ENCODE measurements around the gene KYAT1. TPM values are rescaled to one million over a fixed set of nuclear protein-coding genes. Genes with fewer than 3 reads are reported as not detected.

Gene KYAT1
- total RNA-seq: 10 to 100 TPM in 1 of 2 donors, 1 to 10 TPM in 1; 8.8 to 13.8 TPM

- H3K27ac Mint-ChIP-seq: peak within 1 kb of the TSS; percentile 94
- peak within 1 kb of the TSS; percentile 96 to 99 for H3K4me3 Mint-ChIP-seq
- ATAC-seq (replicated peaks in 1 of 2) (peak; percentile 95), DNase-seq (peak; percentile 99 to 100)
- peaks cover 0 to 7% of the 10 kb centered on the region in 2 donors for H3K36me3 Mint-ChIP-seq (ENCODE audit: insufficient read depth in 2 of 2)
- H3K27me3 Mint-ChIP-seq (ENCODE audit: low read depth): no peaks in the 10 kb centered on the region
- no peaks in the 10 kb centered on the region for H3K9me3 Mint-ChIP-seq
- H3K4me1 Mint-ChIP-seq (ENCODE audit: low read depth): peaks cover 59% of the 10 kb centered on the region
Measured at GRCh38 chr9:128881884-128882676, at the start of gene KYAT1, which contains the start of gene LRRC8A. KYAT1 (minus strand) TSS chr9:128881950; CDS start chr9:128845405, 36,545 bp downstream. LRRC8A (plus strand) TSS chr9:128882133; CDS start chr9:128907165, 25,032 bp downstream.

GRCh38 chr9:128929560-128929959, 47.8 kb upstream of the KYAT1 start:
- Mint-ChIP-seq H3K9me3 (no peaks in the 10 kb centered on the region), H3K27me3 (ENCODE audit: low read depth) (no peaks in the 10 kb centered on the region), H3K4me1 (ENCODE audit: low read depth) (no peaks in the 10 kb centered on the region), H3K27ac (no peak overlapping the region), H3K4me3 (no peak overlapping the region), H3K36me3 (ENCODE audit: insufficient read depth in 2 of 2) (no peaks in the 10 kb centered on the region)
- no peak for DNase-seq
- no peak for ATAC-seq (replicated peaks in 1 of 2)

- Mint-ChIP-seq H3K27me3 (ENCODE audit: low read depth) (no peaks in the 10 kb centered on the region), H3K27ac (no peak overlapping the region), H3K4me3 (no peak overlapping the region), H3K4me1 (ENCODE audit: low read depth) (no peaks in the 10 kb centered on the region), H3K9me3 (no peaks in the 10 kb centered on the region), H3K36me3 (ENCODE audit: insufficient read depth in 2 of 2) (no peaks in the 10 kb centered on the region)
- DNase-seq (no peak), ATAC-seq (replicated peaks in 1 of 2) (no peak)
Measured at GRCh38 chr9:128928624-128929023, 46.9 kb upstream of the KYAT1 start.

DNA sequence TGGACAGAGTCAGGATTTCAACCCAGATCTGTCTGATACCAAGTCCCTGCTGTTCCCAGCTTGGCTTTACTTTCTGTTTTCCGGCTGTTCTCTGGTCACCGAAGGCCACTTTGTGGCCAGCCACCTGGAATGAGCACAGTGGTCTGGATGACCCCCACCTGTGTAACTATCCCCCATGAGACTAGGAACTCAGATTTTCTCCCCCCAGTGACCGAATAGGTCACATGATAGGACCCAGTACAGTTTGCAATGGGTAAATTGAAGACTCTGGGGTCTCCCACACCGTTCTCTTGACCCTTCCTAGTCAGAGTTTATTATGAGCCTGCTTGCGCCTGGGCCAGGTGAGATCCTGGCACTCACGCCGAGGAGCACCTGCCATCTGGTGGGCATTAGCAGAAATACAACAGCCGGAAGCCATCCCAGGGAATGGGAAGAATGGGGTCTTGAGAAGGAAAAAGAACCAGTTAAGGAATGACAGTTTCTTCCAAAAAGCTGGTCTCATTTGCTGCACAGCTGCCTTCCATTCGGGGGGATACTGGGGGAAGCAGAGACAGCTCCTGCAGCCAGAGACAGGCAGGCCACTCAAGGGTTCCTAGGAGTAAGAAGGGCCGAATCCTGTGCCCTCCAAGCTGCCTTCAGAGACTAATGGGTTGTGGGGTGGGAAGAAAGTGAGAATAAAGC, 46.1 kb upstream of the KYAT1 start:
- peak; percentile 51 to 57 for DNase-seq
- H3K27ac Mint-ChIP-seq: no peak overlapping the region
- ATAC-seq (replicated peaks in 1 of 2): peak; percentile 73 to 79
- H3K4me1 Mint-ChIP-seq (ENCODE audit: low read depth): no peaks in the 10 kb centered on the region
- H3K9me3 Mint-ChIP-seq: no peaks in the 10 kb centered on the region
- no peak overlapping the region for H3K4me3 Mint-ChIP-seq
- no peaks in the 10 kb centered on the region for H3K36me3 Mint-ChIP-seq (ENCODE audit: insufficient read depth in 2 of 2)
- no peaks in the 10 kb centered on the region for H3K27me3 Mint-ChIP-seq (ENCODE audit: low read depth)

GRCh38 chr9:128923493-128923883, 41.7 kb upstream of the KYAT1 start:
- Mint-ChIP-seq H3K4me3 (no peak overlapping the region), H3K27ac (no peak overlapping the region), H3K36me3 (ENCODE audit: insufficient read depth in 2 of 2) (no peaks in the 10 kb centered on the region), H3K27me3 (ENCODE audit: low read depth) (no peaks in the 10 kb centered on the region), H3K4me1 (ENCODE audit: low read depth) (no peaks in the 10 kb centered on the region), H3K9me3 (no peaks in the 10 kb centered on the region)
- ATAC-seq (replicated peaks in 1 of 2): no peak
- no peak for DNase-seq

DNA sequence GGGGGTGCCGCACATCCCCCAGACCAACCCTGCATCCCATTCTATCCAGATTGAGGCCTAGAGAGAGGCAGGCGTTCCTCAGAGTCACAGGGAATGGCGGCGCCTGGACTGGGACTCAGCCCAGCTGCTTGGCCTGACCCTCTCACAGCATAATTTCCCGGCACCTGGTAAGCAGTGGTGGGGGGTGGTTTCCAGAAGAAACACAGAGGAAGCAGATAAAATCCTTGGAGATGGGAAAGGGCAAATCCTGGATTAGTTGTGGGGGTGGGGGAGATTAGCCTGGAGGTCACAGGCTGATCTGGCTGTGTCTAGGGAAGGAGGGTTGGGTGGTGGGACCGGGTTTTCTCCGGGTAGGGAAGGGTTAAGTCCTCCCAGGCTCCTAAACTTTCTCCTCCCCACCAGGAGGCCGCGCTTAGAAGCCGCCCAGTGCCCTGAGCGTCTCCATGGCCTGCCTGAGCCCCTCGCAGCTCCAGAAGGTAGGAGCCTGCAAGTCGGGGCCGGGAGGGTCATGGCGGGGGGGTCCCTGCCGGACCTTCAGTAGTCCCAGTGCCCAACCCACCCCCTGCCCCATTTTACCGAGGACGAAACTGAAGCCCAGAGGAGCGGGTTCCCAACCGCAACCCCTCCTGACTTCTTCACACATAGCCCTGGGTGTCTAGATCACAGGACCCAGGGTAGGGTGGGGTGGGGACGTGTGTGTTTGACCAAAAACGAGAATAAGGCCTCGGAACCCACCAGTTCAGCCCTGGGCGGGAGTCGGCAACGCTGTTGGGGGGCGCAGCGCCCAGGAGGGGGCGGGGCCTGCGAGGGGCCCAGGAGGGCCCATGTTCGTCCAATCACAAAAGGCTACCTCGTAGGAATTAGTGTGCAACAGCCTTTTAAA, 40.4 kb upstream of the KYAT1 start:
- H3K27ac Mint-ChIP-seq: no peak overlapping the region
- H3K27me3 Mint-ChIP-seq (ENCODE audit: low read depth): no peaks in the 10 kb centered on the region
- H3K36me3 Mint-ChIP-seq (ENCODE audit: insufficient read depth in 2 of 2): peaks cover 0 to 1% of the 10 kb centered on the region in 2 donors
- no peaks in the 10 kb centered on the region for H3K4me1 Mint-ChIP-seq (ENCODE audit: low read depth)
- H3K4me3 Mint-ChIP-seq: peak overlapping the region in 1 of 2 donors; percentile 36
- no peaks in the 10 kb centered on the region for H3K9me3 Mint-ChIP-seq
- DNase-seq: peak in 1 of 2 donors; percentile 27
- peak; percentile 61 to 70 for ATAC-seq (replicated peaks in 1 of 2)

GRCh38 chr9:128920381-128921058, 38.8 kb upstream of the KYAT1 start, which contains the start of gene PHYHD1:
PHYHD1 (plus strand) TSS chr9:128920982; CDS start chr9:128922324, 1,342 bp downstream.
- Mint-ChIP-seq H3K27ac (no peak within 1 kb of the TSS), H3K36me3 (ENCODE audit: insufficient read depth in 2 of 2) (peaks cover 0 to 1% of the 10 kb centered on the region in 2 donors), H3K4me1 (ENCODE audit: low read depth) (no peaks in the 10 kb centered on the region), H3K27me3 (ENCODE audit: low read depth) (no peaks in the 10 kb centered on the region), H3K4me3 (no peak within 1 kb of the TSS), H3K9me3 (no peaks in the 10 kb centered on the region)
- ATAC-seq (replicated peaks in 1 of 2): no peak
- DNase-seq: no peak

DNA sequence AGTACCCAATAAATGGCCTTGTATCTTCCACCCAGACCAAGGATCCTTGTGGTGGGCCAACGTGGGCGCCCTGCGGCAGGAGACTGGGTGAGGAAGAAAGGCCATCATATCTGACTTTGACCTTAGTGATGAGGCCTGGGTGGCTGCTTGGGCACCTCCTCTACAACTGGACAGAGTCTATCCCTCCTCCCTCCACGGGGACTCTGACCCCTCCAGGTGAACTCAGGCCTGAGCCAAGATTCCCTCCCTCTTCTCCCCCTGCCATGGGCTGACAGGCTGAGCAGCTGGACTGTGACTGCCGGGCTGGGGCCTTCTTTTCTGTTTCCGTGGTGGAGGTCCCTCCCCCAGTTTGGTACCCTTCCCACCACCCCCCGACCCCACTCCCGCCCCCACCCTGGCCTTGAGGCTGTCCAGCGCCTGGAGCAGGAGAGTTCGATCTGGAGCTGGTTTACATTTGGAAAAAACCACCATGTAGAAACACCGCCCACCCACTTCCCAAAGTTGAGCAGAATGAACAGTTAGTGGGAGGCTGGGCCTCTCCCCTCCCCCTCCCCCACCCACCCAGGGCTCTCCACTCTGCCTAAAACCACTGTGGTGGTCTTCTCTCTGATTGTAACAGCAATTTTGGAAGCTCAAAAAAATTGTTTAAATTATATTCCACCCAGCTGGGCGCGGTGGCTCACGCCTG, 37.8 kb upstream of the KYAT1 start:
- Mint-ChIP-seq H3K4me1 (ENCODE audit: low read depth) (peaks cover 3% of the 10 kb centered on the region), H3K9me3 (no peaks in the 10 kb centered on the region), H3K36me3 (ENCODE audit: insufficient read depth in 2 of 2) (peaks cover 0 to 1% of the 10 kb centered on the region in 2 donors), H3K27me3 (ENCODE audit: low read depth) (no peaks in the 10 kb centered on the region), H3K4me3 (no peak overlapping the region), H3K27ac (no peak overlapping the region)
- DNase-seq: no peak
- ATAC-seq (replicated peaks in 1 of 2): no peak

GRCh38 chr9:128918921-128919320, 37.2 kb upstream of the KYAT1 start:
- DNase-seq (no peak), ATAC-seq (replicated peaks in 1 of 2) (no peak)
- Mint-ChIP-seq H3K27me3 (ENCODE audit: low read depth) (no peaks in the 10 kb centered on the region), H3K9me3 (no peaks in the 10 kb centered on the region), H3K36me3 (ENCODE audit: insufficient read depth in 2 of 2) (peaks cover 0 to 1% of the 10 kb centered on the region in 2 donors), H3K4me1 (ENCODE audit: low read depth) (peaks cover 9% of the 10 kb centered on the region), H3K4me3 (no peak overlapping the region), H3K27ac (no peak overlapping the region)

GRCh38 chr9:128917151-128917849, 35.5 kb upstream of the KYAT1 start:
- no peak overlapping the region for H3K4me3 Mint-ChIP-seq
- ATAC-seq (replicated peaks in 1 of 2) (no peak), DNase-seq (no peak)
- peaks cover 0 to 1% of the 10 kb centered on the region in 2 donors for H3K36me3 Mint-ChIP-seq (ENCODE audit: insufficient read depth in 2 of 2)
- H3K27me3 Mint-ChIP-seq (ENCODE audit: low read depth): no peaks in the 10 kb centered on the region
- peaks cover 25% of the 10 kb centered on the region for H3K4me1 Mint-ChIP-seq (ENCODE audit: low read depth)
- no peak overlapping the region for H3K27ac Mint-ChIP-seq
- H3K9me3 Mint-ChIP-seq: no peaks in the 10 kb centered on the region

- Mint-ChIP-seq H3K27ac (no peak overlapping the region), H3K27me3 (ENCODE audit: low read depth) (no peaks in the 10 kb centered on the region), H3K4me1 (ENCODE audit: low read depth) (peaks cover 31% of the 10 kb centered on the region), H3K9me3 (no peaks in the 10 kb centered on the region), H3K4me3 (no peak overlapping the region), H3K36me3 (ENCODE audit: insufficient read depth in 2 of 2) (peaks cover 0 to 1% of the 10 kb centered on the region in 2 donors)
- no peak for DNase-seq
- no peak for ATAC-seq (replicated peaks in 1 of 2)
Measured at GRCh38 chr9:128916745-128917144, 35.0 kb upstream of the KYAT1 start.

Measured in activated T-cell treated with anti-CD3 and anti-CD28 coated beads, Interleukin-2, amount 50 U/mL, for 72 hours (primary cell).